Peyer's patch (tissue), 4 donors: ENCODE data around the gene DLAT. TPM values are rescaled to one million over a fixed set of nuclear protein-coding genes. Genes with fewer than 3 reads are reported as not detected.

ENCODE experiments used
- DNase-seq, 3 donors: peaks; one replicate each; pipeline ENCODE4 v3.0.0-alpha.2; 2017 to 2019
- H3K27ac ChIP-seq, 4 donors: fragments of 200-600 bp; sonication (generic); one replicate each; pipeline ENCODE4 v1.5.1; 2016 to 2019
- H3K27me3 ChIP-seq, 2 donors: fragments of 200-600 bp; sonication (generic); one replicate each; pipeline ENCODE4 v1.5.1; 2019
- H3K36me3 ChIP-seq, 3 donors: fragments of 200-600 bp; sonication (generic); one replicate each; pipeline ENCODE4 v1.5.1; 2016 to 2019
- H3K4me1 ChIP-seq, 4 donors: fragments of 200-600 bp; sonication (generic); one replicate each; pipeline ENCODE4 v1.5.1; 2016 to 2019
- H3K4me3 ChIP-seq, 4 donors: fragments of 200-600 bp; sonication (generic); 1 replicate in 3 of 4; 2 replicates in 1 of 4; pipeline ENCODE4 v1.5.1; 2016 to 2019; ENCODE audit warnings: mild to moderate bottlenecking in 1 of 4
- H3K9me3 ChIP-seq, 4 donors: fragments of 200-600 bp; sonication (generic); one replicate each; pipeline ENCODE4 v1.5.1; 2016 to 2019; ENCODE audit warnings: mild to moderate bottlenecking in 1 of 4
- CTCF ChIP-seq, 6 experiments: fragments of 450-650 bp in 4 of 6; fragments of 200-600 bp in 2 of 6; sonication (generic) in 1 of 6; IDR thresholded peaks; one replicate each; pipeline ENCODE4 v1.5.1; 2017 to 2019; ENCODE audit warnings: antibody characterized with exemption in 6 of 6, mild to moderate bottlenecking in 3 of 6, moderate library complexity in 1 of 6
- POLR2A ChIP-seq, 2 donors: fragments of 450-650 bp; IDR thresholded peaks; one replicate each; pipeline ENCODE4 v1.5.1; 2017; ENCODE audit warnings: antibody characterized with exemption in 2 of 2, mild to moderate bottlenecking in 2 of 2, moderate library complexity in 2 of 2
- total RNA-seq, 4 donors: library from RNA; depleted of rRNA; stranded (reverse); fragments of >200 nt; gene quantifications; one replicate each; pipeline ENCODE4 v1.1.0, GENCODE V29; 2016

The DLAT gene
- total RNA-seq, 4 donors from 2014 or later = 23.2 to 28.6 (median 27.0) TPM

GRCh38 chr11:112049777-112050176 is 24.6 kb downstream of the DLAT start:
- H3K4me3 ChIP-seq = no peak overlapping the region
- no peaks in the 10 kb centered on the region for H3K27me3 ChIP-seq
- TF ChIP-seq POLR2A (IDR thresholded peaks at IDR 0.05) = no peak
- no peak for TF ChIP-seq CTCF (IDR thresholded peaks at IDR 0.05)
- H3K27ac ChIP-seq = no peak overlapping the region
- H3K4me1 ChIP-seq = no peaks in the 10 kb centered on the region
- no peak for DNase-seq
- peaks cover 0 to 87% (median 0%) of the 10 kb centered on the region in 3 donors for H3K36me3 ChIP-seq
- no peaks in the 10 kb centered on the region for H3K9me3 ChIP-seq

- no peaks in the 10 kb centered on the region for H3K9me3 ChIP-seq
- H3K27ac ChIP-seq = peak overlapping the region in 1 of 4 donors; percentile 38
- peaks cover 0 to 85% (median 0%) of the 10 kb centered on the region in 3 donors for H3K36me3 ChIP-seq
- TF ChIP-seq CTCF (IDR thresholded peaks at IDR 0.05) (no peak), POLR2A (IDR thresholded peaks at IDR 0.05) (no peak)
- no peaks in the 10 kb centered on the region for H3K4me1 ChIP-seq
- H3K4me3 ChIP-seq = no peak overlapping the region
- DNase-seq = no peak
- H3K27me3 ChIP-seq = no peaks in the 10 kb centered on the region
These were observed 25.5 kb downstream of the DLAT start for GRCh38 chr11:112050721-112051120.

- H3K4me3 ChIP-seq = no peak overlapping the region
- no peaks in the 10 kb centered on the region for H3K4me1 ChIP-seq
- H3K27me3 ChIP-seq = no peaks in the 10 kb centered on the region
- H3K27ac ChIP-seq = no peak overlapping the region
- H3K36me3 ChIP-seq = peaks cover 0 to 82% (median 0%) of the 10 kb centered on the region in 3 donors
- no peak for DNase-seq
- H3K9me3 ChIP-seq = no peaks in the 10 kb centered on the region
- TF ChIP-seq CTCF (IDR thresholded peaks at IDR 0.05) (no peak), POLR2A (IDR thresholded peaks at IDR 0.05) (no peak)
These were observed 26.6 kb downstream of the DLAT start for GRCh38 chr11:112051768-112052167.

GRCh38 chr11:112057170-112057569 is 32.0 kb downstream of the DLAT start:
- Histone ChIP-seq H3K36me3 (peaks cover 0 to 91% (median 3%) of the 10 kb centered on the region in 3 donors), H3K9me3 (no peaks in the 10 kb centered on the region), H3K4me3 (no peak overlapping the region), H3K27ac (no peak overlapping the region), H3K4me1 (no peaks in the 10 kb centered on the region), H3K27me3 (no peaks in the 10 kb centered on the region)
- TF ChIP-seq CTCF (IDR thresholded peaks at IDR 0.05) (no peak), POLR2A (IDR thresholded peaks at IDR 0.05) (no peak)
- DNase-seq = no peak

- Histone ChIP-seq H3K4me1 (no peaks in the 10 kb centered on the region), H3K27me3 (no peaks in the 10 kb centered on the region), H3K4me3 (no peak overlapping the region), H3K36me3 (peaks cover 0 to 90% (median 3%) of the 10 kb centered on the region in 3 donors), H3K27ac (no peak overlapping the region), H3K9me3 (no peaks in the 10 kb centered on the region)
- DNase-seq = no peak
- TF ChIP-seq CTCF (IDR thresholded peaks at IDR 0.05) = no peak
- TF ChIP-seq POLR2A (IDR thresholded peaks at IDR 0.05) = no peak
These were observed 32.9 kb downstream of the DLAT start for GRCh38 chr11:112058103-112058502.

- Histone ChIP-seq H3K27ac (no peak overlapping the region), H3K4me1 (no peaks in the 10 kb centered on the region), H3K27me3 (no peaks in the 10 kb centered on the region), H3K9me3 (no peaks in the 10 kb centered on the region), H3K36me3 (peaks cover 0 to 47% (median 3%) of the 10 kb centered on the region in 3 donors), H3K4me3 (no peak overlapping the region)
- DNase-seq = no peak
- TF ChIP-seq CTCF (IDR thresholded peaks at IDR 0.05) (no peak), POLR2A (IDR thresholded peaks at IDR 0.05) (no peak)
These were observed 37.7 kb downstream of the DLAT start for GRCh38 chr11:112062923-112063322.
